GM12864 (cell line): ENCODE results near the gene TRIM14.

Experiments
- DNase-seq: peaks from one replicate; pipeline ENCODE4 v3.0.0-alpha.2; 2011; ENCODE audit warnings: low read depth
- H3K4me3 ChIP-seq: 2 replicates; pipeline ENCODE4 v1.5.1; 2011; ENCODE audit warnings: mild to moderate bottlenecking, low read depth, low read length, control low read depth
- TF ChIP-seq, protein P1 (sequence below): IDR thresholded peaks from 2 replicates; pipeline ENCODE4 v1.5.1; 2011; ENCODE audit warnings: low read depth, mild to moderate bottlenecking, moderate library complexity, low read length, control low read depth, inconsistent platforms; ENCODE audit errors: missing control alignments

TRIM14 gene, protein sequence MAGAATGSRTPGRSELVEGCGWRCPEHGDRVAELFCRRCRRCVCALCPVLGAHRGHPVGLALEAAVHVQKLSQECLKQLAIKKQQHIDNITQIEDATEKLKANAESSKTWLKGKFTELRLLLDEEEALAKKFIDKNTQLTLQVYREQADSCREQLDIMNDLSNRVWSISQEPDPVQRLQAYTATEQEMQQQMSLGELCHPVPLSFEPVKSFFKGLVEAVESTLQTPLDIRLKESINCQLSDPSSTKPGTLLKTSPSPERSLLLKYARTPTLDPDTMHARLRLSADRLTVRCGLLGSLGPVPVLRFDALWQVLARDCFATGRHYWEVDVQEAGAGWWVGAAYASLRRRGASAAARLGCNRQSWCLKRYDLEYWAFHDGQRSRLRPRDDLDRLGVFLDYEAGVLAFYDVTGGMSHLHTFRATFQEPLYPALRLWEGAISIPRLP

DNA sequence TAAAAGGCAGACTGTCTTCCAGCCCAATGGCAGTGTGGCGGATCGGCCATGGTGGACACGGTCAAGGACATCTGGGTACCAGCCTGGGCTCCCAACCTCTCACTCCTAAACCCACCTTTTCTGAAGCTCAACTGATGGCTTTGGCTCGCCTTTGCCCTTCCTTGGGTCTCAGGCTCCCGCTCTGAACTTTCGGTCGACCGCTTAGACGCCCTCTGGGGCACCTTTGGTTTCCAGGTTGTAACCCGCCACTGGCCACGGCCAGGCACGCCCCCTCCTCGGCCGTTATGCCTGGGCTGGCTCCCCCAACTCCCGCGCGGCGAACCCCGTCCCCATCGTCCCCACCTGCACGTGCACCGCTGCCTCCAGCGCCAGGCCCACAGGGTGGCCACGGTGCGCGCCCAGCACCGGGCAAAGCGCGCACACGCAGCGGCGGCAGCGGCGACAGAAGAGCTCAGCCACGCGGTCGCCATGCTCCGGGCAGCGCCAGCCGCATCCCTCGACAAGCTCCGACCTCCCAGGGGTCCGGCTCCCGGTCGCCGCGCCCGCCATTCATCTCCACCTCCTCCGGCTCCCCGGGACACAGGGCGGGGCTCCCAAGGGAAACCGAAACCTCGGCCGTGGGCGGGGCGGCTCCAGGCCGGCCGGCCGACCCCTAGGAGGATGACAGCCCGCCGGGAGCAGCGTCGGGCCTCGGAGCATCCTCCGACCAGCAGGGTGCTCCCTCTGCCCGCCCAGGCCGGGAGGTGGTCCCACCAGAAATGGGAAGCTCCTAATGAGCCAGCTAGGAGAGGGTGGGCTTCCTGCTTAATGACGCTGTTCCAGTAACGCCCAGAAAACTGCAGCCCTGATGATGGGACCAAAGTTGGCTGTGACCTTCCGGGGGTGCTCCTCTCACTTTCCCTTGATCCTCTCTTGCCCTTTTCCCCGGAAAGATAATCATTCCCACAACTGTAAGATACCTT lies at the start of gene TRIM14:
TSS of gene TRIM14 (minus strand) at position 583 of the 962 bp plus-strand sequence. CDS start at position 549, 34 bp downstream.
- H3K4me3 ChIP-seq = peak within 1 kb of the TSS; percentile 91
- no peak for DNase-seq
- TF ChIP-seq, protein P1, sequence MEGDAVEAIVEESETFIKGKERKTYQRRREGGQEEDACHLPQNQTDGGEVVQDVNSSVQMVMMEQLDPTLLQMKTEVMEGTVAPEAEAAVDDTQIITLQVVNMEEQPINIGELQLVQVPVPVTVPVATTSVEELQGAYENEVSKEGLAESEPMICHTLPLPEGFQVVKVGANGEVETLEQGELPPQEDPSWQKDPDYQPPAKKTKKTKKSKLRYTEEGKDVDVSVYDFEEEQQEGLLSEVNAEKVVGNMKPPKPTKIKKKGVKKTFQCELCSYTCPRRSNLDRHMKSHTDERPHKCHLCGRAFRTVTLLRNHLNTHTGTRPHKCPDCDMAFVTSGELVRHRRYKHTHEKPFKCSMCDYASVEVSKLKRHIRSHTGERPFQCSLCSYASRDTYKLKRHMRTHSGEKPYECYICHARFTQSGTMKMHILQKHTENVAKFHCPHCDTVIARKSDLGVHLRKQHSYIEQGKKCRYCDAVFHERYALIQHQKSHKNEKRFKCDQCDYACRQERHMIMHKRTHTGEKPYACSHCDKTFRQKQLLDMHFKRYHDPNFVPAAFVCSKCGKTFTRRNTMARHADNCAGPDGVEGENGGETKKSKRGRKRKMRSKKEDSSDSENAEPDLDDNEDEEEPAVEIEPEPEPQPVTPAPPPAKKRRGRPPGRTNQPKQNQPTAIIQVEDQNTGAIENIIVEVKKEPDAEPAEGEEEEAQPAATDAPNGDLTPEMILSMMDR = peak; percentile 31

DNA sequence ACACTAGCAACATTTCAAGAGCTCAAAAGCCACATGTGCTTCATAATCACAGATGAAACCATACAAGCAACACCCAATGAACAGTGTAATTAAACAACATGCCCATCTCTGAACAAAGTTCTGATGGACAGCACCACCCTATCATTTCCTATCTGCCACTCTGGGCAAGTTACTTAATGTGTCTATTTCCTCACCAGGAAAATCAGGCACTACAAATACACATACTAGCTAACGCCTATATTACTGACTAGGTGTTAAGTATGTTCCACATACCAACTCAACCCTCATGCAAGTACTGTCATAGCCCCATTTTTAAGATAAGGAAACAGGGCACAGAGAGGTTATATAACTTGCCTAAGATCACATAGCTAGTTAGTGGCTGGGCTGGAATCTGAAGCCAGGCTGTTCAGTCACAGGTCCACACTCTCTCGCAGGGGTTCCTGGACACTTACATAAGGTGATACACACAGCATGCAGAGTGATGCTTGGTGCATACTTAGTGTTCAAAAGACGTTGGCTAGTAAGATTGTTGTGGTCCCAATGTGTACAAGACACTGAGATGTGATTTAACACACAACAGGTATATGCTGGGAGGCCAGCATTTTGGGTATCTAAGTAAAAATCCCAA lies 49.2 kb upstream of the TRIM14 start:
- H3K4me3 ChIP-seq = no peak overlapping the region
- TF ChIP-seq, protein P1 = no peak
- DNase-seq = no peak

DNA sequence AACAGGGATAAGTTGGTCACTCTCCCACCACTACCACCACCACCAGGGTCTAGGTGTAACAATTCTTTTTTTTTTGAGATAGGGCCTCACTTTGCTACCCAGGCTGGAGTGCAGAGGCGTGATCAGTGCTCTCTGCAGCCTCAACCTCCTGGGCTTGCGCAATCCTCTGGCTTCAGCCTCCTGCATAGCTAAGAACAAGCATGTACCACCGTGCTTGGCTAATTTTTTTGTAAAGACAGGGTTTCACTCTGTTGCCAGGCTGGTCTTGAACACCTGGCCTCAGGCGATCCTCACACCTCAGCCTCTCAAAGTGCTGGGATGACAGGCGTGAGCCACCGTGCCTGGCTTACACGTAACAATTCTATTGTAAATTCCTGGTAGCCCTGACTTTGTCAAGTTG lies 45.9 kb upstream of the TRIM14 start:
- H3K4me3 ChIP-seq = no peak overlapping the region
- no peak for DNase-seq
- TF ChIP-seq, protein P1 = no peak

DNA sequence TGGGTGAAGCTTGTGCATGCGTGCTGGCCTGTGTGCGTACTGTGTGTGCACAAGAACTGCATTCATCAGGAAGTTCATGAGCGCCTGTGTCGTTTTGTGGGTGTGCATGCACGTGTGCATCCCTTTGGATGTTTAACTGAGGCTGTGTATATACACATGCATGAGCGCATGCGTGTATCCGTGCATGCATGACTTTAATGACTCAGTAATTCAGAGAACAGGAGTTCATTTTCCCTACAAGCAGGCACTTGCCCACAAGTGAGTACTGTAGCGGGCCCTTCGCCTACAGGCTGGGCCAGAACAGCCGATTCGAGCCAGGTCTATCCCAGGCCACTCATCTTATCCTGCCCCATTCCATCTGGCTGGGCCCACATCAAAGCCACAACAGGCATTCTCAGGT lies 43.6 kb upstream of the TRIM14 start:
- no peak for DNase-seq
- TF ChIP-seq, protein P1 = no peak
- H3K4me3 ChIP-seq = no peak overlapping the region

DNA sequence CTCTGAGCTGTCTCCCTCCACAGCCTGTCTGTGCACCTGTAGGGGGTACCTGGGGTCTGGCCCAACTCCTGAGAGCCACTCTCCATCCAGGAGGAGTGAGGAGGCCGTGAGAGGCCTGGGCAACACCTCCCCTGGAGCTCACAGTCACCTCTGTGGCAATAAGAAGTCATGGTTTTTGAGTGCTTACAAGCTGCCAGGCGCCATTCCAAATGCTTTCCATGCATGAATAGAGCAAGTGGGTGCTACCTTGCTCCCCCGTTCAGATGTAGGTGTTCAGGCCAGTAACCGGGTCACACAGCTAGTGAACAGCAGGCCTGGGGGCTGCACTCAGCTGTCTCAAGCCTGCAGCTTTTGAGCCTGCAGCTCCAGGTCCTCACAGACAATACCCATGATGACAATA lies 42.8 kb upstream of the TRIM14 start:
- TF ChIP-seq, protein P1 = no peak
- H3K4me3 ChIP-seq = no peak overlapping the region
- DNase-seq = no peak

DNA sequence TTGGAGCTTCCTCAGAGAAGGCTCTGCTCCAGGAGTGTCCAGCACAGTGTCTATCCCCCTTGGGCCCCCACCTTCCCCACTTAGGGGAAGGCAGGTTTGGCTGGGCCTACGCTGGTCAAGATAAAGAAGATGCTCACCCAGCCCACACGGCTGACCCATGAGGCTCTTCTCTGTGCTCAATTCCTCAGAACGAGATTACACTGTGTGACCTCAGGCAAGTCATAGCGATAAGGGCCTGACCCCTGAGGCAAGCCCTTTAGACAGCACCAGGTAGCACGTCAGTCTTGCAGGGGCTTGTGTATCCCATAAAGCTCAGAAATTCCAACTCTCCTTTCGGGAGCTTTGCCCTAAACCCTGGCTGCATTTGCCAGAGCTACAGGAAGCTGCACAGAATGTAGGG lies 40.8 kb upstream of the TRIM14 start:
- TF ChIP-seq, protein P1 = no peak
- no peak for DNase-seq
- no peak overlapping the region for H3K4me3 ChIP-seq
